ENCODE results near the gene CNPY2. TPM values are rescaled to one million over a fixed set of nuclear protein-coding genes. Genes with fewer than 3 reads are reported as not detected.

The CNPY2 gene
- total RNA-seq, 1 experiment from 2014 or later = 167 TPM

Other genes starting within 250 kb of the CNPY2 start
- gene ERBB3, start 235.8 kb downstream of the CNPY2 start, total RNA-seq (2014; rRNA removed; shearing (Covaris generic)) = 0.31 and 0.45 TPM in 2 replicates
- gene PA2G4, start 211.4 kb downstream of the CNPY2 start, total RNA-seq (2014; rRNA removed; shearing (Covaris generic)) = 203 and 227 TPM in 2 replicates
- gene RPL41, start 199.4 kb downstream of the CNPY2 start, total RNA-seq (2014; rRNA removed; shearing (Covaris generic)) = 3,847 and 4,326 TPM in 2 replicates
- gene ZC3H10, start 197.7 kb downstream of the CNPY2 start, total RNA-seq (2014; rRNA removed; shearing (Covaris generic)) = 1.9 and 2.4 TPM in 2 replicates
- 62.9 and 80.8 TPM in 2 replicates for gene ESYT1, start 187.7 kb downstream of the CNPY2 start, total RNA-seq (2014; rRNA removed; shearing (Covaris generic))
- 88.0 and 129 TPM in 2 replicates for gene MYL6B, start 163.4 kb downstream of the CNPY2 start, total RNA-seq (2014; rRNA removed; shearing (Covaris generic))
- 2,426 and 2,616 TPM in 2 replicates for gene MYL6, start 157.6 kb downstream of the CNPY2 start, total RNA-seq (2014; rRNA removed; shearing (Covaris generic))
- gene SMARCC2, start 126.5 kb downstream of the CNPY2 start, total RNA-seq (2014; rRNA removed; shearing (Covaris generic)) = 19.6 and 22.9 TPM in 2 replicates
- 55.1 and 62.8 TPM in 2 replicates for gene RNF41, start 94.1 kb downstream of the CNPY2 start, total RNA-seq (2014; rRNA removed; shearing (Covaris generic))
- 65.8 and 87.5 TPM in 2 replicates for gene NABP2, start 91.6 kb downstream of the CNPY2 start, total RNA-seq (2014; rRNA removed; shearing (Covaris generic))
- gene SLC39A5, start 85.9 kb downstream of the CNPY2 start, total RNA-seq (2014; rRNA removed; shearing (Covaris generic)) = not detected in 2 replicates
- 13.4 and 15.4 TPM in 2 replicates for gene ANKRD52, start 57.6 kb downstream of the CNPY2 start, total RNA-seq (2014; rRNA removed; shearing (Covaris generic))
- gene COQ10A, start 49.0 kb downstream of the CNPY2 start, total RNA-seq (2014; rRNA removed; shearing (Covaris generic)) = 4.5 and 8.1 TPM in 2 replicates
- 122 and 155 TPM in 2 replicates for gene CS, start 15.7 kb downstream of the CNPY2 start, total RNA-seq (2014; rRNA removed; shearing (Covaris generic))
- gene PAN2, start 18.0 kb upstream of the CNPY2 start, total RNA-seq (2014; rRNA removed; shearing (Covaris generic)) = 11.8 and 16.4 TPM in 2 replicates
- 0.23 TPM in 1 of 2 replicates, not detected in the other for gene IL23A, start 22.9 kb upstream of the CNPY2 start, total RNA-seq (2014; rRNA removed; shearing (Covaris generic))
- 125 and 159 TPM in 2 replicates for gene STAT2, start 44.1 kb upstream of the CNPY2 start, total RNA-seq (2014; rRNA removed; shearing (Covaris generic))
- gene APOF, start 46.9 kb upstream of the CNPY2 start, total RNA-seq (2014; rRNA removed; shearing (Covaris generic)) = not detected in 2 replicates
- 9.8 and 12.7 TPM in 2 replicates for gene TIMELESS, start 133.4 kb upstream of the CNPY2 start, total RNA-seq (2014; rRNA removed; shearing (Covaris generic))
- gene MIP, start 138.7 kb upstream of the CNPY2 start, total RNA-seq (2014; rRNA removed; shearing (Covaris generic)) = 0.17 TPM in 1 of 2 replicates, not detected in the other
- 1.6 and 1.8 TPM in 2 replicates for gene SPRYD4, start 152.6 kb upstream of the CNPY2 start, total RNA-seq (2014; rRNA removed; shearing (Covaris generic))
- gene GLS2, start 172.2 kb upstream of the CNPY2 start, total RNA-seq (2014; rRNA removed; shearing (Covaris generic)) = not detected in 2 replicates
- gene RBMS2, start 205.8 kb upstream of the CNPY2 start, total RNA-seq (2014; rRNA removed; shearing (Covaris generic)) = 6.8 and 11.6 TPM in 2 replicates